Stomach (tissue), 4 donors: Measurements from ENCODE around the gene SEMA5A.

Experiments
- EP300 ChIP-seq: sonication (generic); formaldehyde crosslinking; IDR thresholded peaks from one replicate; pipeline ENCODE4 v1.6.1; 2017; ENCODE audit warnings: antibody characterized with exemption
- POLR2A ChIP-seq, 4 donors: fragments of 450-650 bp; IDR thresholded peaks; one replicate each; pipeline ENCODE4 v1.6.1; 2016; ENCODE audit warnings: antibody characterized with exemption in 4 of 4, control low read depth in 2 of 4, mild to moderate bottlenecking in 1 of 4, moderate library complexity in 1 of 4
- POLR2AphosphoS5 ChIP-seq, 3 donors: sonication (generic); formaldehyde crosslinking; IDR thresholded peaks; one replicate each; pipeline ENCODE4 v1.6.1; 2016; ENCODE audit warnings: antibody characterized with exemption in 3 of 3
- TF ChIP-seq, protein P1 (sequence below), 7 experiments: fragments of 450-650 bp in 4 of 7; fragments of 200-600 bp in 3 of 7; sonication (generic) in 3 of 7; IDR thresholded peaks; one replicate each; pipeline ENCODE4 v1.5.1; 2016 to 2019; ENCODE audit warnings: antibody characterized with exemption in 7 of 7, control low read depth in 2 of 7, mild to moderate bottlenecking in 1 of 7

DNA sequence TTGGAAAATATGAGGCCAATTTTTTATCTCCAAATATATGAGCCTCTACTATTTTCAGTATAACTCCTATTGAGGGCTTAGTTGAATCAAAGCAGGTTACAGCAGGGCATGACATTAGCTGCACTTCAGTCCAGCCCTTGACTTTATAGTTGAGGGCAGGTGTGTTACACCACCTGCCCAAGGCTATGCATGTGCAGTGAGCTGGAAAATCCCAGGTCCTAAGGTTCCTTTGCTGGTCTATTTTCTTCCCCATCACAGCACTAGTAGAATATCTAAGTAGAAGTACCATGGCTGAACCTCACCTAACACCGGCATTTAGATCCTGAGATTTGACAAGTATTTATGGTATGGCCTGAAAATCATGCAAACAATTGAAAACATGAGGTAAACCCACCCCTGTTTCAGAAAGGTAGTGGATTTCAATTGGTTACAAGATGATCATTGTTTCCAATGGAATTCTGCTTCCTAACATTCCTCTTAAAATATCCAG, 201.1 kb downstream of the SEMA5A start:
- TF ChIP-seq POLR2A (IDR thresholded peaks at IDR 0.05) (no peak), EP300 (no peak), POLR2AphosphoS5 (IDR thresholded peaks at IDR 0.05) (no peak)
- TF ChIP-seq, protein P1, sequence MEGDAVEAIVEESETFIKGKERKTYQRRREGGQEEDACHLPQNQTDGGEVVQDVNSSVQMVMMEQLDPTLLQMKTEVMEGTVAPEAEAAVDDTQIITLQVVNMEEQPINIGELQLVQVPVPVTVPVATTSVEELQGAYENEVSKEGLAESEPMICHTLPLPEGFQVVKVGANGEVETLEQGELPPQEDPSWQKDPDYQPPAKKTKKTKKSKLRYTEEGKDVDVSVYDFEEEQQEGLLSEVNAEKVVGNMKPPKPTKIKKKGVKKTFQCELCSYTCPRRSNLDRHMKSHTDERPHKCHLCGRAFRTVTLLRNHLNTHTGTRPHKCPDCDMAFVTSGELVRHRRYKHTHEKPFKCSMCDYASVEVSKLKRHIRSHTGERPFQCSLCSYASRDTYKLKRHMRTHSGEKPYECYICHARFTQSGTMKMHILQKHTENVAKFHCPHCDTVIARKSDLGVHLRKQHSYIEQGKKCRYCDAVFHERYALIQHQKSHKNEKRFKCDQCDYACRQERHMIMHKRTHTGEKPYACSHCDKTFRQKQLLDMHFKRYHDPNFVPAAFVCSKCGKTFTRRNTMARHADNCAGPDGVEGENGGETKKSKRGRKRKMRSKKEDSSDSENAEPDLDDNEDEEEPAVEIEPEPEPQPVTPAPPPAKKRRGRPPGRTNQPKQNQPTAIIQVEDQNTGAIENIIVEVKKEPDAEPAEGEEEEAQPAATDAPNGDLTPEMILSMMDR (IDR thresholded peaks at IDR 0.05), result no peak
